ENCODE results near the gene ZNF879.

The ZNF879 gene

DNA sequence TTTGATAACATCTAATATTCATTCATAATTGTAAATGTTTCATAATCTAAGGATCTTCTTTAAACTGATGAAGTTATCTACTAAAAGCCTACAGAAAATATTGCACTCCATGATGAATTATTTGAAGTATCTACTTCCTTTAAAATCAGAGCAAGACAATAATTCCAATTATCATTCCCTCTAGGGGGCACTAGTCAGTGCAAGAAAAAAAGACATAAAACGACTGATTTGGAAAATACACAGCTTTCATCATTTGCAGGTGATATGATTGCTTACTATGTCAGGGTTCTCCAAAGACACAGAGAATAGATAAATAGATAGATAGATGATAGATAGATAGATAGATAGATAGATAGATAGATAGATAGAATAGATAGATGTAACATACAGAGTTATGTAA is 14.9 kb upstream of the ZNF879 start:
- no peak for DNase-seq (ENCODE audit: low read depth)

DNA sequence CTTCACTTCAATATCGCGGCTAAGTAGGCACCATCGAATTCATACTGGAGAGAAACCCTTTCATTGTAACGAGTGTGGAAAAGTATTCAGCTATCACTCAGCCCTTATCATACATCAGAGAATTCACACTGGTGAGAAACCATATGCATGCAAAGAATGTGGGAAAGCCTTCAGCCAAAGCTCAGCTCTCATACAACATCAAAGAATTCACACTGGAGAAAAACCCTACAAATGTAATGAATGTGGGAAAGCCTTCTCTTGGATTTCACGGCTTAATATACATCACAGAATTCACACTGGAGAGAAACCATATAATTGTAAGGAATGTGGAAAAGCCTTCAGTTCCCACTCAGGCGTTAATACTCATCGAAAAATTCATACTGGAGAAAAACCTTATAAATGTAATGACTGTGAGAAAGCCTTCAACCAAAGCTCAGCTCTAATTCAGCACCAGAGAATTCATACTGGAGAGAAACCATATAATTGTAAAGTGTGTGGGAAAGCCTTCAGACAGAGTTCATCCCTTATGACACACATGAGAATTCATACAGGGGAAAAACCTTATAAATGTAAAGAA is 9.5 kb downstream of the ZNF879 start:
- DNase-seq (ENCODE audit: low read depth): no peak

DNA sequence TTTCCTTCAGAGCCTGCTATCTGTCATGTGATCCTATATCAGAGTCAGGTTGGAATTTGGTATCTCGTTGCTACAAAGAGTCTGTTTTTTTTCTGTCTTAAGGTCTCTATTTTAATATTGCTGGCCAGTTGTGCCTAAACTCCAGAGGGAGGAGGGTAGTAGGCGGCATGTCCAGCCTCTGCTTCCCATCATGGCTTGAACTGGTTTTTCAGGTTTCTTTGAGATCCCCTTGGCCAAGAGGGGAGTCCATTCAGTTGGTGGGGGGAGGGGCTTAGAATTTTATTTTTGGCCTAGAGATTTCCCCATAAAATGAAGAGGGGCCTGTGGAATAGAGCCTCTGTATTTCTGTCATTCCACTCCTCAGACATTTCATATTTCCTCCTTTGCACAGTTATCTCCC is 21.2 kb downstream of the ZNF879 start:
- DNase-seq (ENCODE audit: low read depth): no peak

DNA sequence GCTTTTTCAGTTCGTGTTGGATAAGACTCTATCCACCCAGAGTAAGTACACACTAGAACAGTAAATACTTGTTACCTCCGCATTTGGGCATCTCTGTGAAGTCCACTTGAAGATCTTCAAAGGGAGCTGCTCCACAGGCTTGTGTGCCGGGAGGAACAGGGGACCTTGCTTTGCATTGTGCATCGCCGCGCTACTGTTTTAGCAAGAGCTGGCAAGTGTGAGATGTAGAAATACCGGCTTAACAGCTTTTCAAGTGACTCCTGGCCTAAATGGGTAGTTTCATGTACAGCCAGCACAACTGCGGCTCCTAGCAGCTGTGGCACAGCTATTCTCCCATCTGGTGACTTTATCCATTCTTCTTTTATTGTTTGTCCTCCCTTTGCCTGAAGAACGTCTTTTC is 28.2 kb downstream of the ZNF879 start:
- no peak for DNase-seq (ENCODE audit: low read depth)

DNA sequence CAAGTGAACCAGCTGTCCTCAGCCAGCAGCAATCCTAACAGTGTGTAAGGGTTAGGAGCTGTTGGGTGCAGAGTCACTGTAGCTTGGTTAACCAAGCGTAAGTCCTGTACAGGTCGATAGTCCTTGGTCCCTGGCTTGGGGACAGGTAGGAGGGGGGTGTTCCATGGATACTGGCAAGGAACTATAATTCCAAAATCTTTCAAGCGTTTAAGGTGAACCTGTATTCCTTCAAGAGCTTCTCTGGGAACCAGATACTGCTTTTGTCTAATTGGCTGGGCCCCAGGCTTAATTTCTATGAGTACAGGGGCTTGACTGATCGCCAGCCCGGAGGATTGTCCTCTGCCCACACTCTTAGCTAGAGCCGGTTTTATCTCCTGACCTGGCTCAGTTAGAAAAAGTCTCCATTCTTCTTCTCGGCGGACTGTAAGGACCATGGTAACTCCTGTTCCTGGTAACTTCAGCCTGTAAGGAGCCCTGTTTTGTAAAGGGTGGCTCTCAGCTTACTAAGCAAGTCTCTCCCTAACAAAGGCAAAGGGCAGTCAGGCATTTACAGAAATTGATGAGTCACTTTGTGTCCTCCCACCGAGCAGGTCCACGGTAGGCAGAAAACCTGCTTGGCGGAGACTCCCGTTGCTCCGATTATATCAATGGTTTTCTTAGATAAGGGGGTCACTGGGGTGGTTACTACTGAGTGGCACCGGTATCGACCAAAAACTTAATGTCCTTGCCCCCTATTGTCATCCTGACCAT is 30.6 kb downstream of the ZNF879 start:
- DNase-seq (ENCODE audit: low read depth): no peak

DNA sequence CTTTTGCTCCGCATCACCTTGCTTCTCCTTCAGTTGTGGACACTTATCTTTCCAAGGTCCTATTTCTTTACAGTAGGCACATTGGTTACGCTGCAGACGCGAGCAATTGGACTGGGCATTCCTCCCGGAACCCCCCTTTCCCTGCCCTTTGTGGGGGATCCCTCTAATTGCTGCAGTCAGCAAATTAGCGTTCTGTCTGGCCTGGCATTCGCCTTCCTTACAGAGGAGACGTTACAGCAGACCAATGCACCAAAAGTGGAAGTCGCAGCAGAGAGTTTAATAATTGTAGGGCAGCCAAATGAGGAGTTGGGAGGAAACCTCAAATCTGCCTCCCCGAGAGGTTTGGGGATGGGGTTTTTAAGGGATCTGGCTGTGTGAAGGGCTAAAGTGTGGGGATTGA is 31.3 kb downstream of the ZNF879 start:
- DNase-seq (ENCODE audit: low read depth): no peak

DNA sequence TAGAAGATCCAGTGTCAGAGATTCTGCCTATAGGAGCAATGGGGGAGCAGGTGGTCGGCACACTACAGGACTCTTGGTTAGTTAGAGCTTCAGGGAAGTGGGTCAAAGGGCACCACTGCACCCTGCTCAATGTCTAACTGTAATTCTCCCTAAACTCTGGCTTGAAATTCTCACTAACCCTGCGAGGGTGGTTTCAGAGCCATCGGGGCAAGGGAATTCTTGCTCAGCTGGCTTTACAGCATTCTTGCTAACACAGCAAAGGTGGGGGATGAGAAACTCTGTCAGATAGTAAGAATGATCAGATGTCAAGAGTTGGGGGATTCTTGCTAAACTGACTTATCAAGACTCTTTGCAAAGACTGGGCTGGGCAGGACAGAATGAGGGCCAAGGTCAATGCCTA is 31.8 kb downstream of the ZNF879 start:
- no peak for DNase-seq (ENCODE audit: low read depth)

DNA sequence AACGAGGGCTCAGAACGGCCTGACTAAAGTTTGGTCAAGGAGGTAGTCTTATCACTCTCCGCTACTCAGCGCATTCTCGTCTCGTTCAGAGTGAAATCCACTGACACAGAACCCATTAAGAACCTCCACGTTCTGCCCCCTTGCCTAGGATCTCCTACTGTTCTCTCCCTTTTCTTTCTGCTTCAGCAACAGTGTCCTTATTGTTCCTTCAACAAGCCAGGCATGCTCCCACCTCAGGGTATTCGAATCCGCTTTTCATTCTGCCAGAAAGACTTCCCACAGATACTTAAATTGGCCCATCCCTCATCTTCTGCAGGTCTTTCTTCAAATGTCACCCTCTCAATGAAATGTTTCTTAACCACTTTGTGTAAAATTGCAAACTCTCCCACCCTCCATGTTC is 32.2 kb downstream of the ZNF879 start:
- DNase-seq (ENCODE audit: low read depth): no peak

DNA sequence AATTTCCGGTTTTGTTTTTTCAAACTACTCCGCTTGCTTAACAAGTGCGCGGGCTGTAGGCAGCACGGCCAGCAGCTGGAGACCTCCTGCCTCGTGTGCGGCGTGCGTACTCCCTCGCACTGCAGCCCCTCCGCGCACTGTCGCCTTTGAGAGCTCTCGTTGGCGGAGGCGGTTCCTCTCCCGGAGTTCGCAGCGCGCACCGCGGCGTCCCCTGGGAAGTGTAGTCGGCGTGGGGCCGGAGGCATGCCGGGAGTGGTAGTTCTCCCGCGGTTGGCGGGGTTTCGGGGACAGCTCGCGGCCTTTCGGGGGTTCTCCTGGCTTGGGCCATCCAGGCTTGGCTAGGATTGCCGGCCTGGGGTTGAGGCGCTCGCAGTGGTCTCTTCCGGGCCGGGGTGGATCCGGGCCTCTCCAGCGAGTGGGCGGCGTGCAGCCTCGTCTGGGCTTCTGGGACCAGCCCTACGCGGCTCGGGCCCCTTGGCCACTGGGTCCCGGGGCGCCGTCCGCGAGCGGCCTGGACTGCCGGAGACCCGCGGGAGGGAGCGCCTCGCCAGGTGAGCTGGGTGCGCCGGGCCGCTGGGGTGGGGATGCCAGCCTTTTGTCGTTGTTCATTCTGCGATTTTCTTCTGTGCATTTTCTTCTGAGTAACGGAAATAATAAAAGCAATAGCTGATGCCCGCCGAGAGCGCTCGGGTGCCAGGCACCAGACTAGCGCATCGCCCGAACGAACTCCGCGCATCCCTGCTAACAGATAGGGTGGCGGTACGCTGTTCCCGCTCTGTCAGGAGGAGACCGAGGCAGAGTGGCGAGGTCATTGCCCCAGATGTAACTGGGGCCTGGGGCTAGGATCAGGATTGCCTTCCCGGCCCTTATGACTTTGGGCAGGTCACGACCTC is 36.8 kb downstream of the ZNF879 start, which contains the start of gene ZNF354C:
Gene ZNF354C, plus strand, starts transcription at position 258 of the 893 bp plus-strand sequence. CDS start 1,696 bp downstream, outside the sequence.
- DNase-seq (ENCODE audit: low read depth): peak; percentile 65

DNA sequence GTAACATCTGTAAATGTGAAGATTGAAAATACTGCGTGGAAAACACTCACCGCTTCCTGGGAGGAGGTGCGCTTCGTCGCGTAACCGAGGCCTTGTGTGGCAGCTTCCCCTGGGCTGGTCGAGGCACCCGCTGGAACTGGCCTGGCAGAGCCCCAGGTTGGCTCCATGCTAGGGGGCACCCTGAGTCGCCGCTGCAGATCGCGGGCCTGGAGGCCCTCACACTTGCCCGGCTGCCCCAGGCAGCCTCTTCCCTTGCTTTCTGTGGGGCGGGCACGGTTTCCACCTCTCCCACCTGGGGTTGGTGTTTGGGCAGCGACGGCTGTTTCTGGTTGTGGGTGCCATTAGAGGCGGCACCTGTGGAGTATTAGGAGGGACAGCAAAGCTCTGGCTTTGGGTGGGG is 37.4 kb downstream of the ZNF879 start:
- DNase-seq (ENCODE audit: low read depth): no peak

DNA sequence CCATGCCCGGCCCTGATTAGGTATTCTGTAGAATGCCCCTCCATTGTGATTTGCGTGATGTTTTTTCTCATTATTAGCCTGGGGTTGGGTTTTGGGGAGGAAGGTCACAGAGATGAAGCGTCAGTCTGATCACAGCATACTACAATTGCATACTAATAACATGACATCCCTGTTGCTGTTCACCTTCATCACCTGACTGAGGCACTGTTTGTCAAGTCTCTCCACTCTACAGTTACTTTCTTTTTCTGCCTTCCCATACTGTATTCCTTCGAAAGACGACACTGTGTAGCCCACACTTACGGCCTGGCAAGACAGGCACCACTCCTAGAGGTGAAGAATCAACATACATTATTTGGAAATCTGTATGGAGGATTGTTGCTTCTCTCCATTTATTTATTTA is 42.1 kb downstream of the ZNF879 start:
- no peak for DNase-seq (ENCODE audit: low read depth)

DNA sequence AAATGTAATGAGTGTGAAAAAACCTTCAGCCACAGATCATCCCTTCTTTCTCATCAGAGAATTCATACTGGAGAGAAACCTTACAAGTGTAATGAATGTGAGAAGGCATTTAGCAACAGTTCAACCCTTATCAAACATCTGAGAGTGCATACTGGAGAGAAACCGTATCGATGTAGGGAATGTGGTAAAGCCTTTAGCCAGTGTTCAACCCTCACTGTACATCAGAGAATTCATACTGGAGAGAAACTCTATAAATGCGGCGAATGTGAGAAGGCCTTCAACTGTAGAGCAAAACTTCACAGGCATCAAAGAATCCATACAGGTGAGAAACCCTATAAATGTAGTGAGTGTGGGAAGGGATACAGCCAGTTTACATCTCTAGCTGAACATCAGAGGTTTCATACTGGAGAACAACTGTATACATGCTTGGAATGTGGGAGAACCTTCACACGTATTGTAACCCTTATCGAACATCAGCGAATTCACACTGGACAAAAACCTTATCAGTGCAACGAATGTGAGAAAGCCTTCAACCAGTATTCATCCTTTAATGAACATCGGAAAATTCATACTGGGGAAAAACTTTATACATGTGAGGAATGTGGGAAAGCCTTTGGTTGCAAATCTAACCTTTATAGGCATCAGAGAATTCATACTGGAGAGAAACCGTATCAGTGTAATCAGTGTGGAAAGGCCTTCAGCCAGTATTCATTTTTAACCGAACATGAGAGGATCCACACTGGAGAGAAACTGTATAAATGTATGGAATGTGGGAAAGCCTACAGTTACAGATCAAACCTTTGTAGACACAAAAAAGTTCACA is 55.8 kb downstream of the ZNF879 start:
- DNase-seq (ENCODE audit: low read depth): no peak

DNA sequence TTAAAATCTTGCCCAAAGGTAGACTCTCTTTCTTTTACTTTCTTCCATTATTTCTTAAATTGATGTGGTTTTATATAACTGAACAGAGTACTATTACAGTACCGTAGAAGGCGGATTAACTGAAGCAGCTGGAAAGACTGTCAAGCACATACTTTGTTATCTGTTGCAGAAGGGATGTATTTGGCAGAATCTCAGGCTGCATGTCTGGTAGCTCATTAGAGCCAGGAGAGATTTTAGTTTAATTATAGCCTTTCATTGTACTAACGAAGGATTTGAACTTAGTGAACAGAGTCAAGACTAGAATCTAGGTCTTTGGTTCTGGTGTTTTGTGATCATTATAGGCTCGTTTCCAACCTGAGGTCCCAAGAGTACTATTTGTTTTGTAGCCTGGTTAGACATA is 57.1 kb downstream of the ZNF879 start:
- no peak for DNase-seq (ENCODE audit: low read depth)
